ENCODE results near the gene GLYR1. TPM values are rescaled to one million over a fixed set of nuclear protein-coding genes. Genes with fewer than 3 reads are reported as not detected.

Gene GLYR1
- polyA plus RNA-seq, 2 of the 4 experiments (the other 2 are of a cell fraction): 37.1 to 55.1 TPM

DNA sequence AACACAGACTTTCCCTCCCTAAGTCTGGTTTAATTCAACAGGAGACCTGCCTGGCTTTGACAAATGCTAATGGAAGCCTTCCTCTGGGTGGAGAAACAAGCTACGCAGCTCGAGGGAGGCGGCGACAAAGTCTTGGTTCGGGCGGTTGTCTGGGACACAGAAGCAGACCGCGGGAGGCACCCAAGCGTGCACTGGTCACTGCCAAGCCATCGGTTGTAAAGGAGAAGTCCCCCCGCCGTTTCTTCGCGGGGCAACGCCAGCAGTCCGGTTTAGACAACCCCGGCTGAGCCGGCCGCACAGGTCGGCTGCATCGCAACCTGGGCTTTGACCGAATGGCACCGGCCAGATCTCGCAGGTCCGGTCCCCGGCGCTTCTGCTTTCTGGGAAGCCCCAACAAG is 586 bp downstream of the GLYR1 start:
- DNase-seq (ENCODE audit: low read depth in 1 of 2, low spot score in 1 of 2) (peak in 1 of 2 experiments; percentile 46), FAIRE-seq (no peak), ATAC-seq (peak in 1 of 2 experiments; percentile 63; a peak in 4 of 6 replicates)
- CTCF ChIA-PET: interaction anchor here (0.5 to 1.3 kb wide), 5 partner anchors 10 to 107 kb away, joined by 3 to 6 read pairs (median 4); no protein-coding TSS in a partner anchor
- TF ChIP-seq, protein P1, sequence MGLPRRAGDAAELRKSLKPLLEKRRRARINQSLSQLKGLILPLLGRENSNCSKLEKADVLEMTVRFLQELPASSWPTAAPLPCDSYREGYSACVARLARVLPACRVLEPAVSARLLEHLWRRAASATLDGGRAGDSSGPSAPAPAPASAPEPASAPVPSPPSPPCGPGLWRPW (IDR thresholded peaks at IDR 0.05): no peak
- peak; percentile 35; the same call in 1 of the 2 replicates for TF ChIP-seq POLR2A (IDR thresholded peaks at IDR 0.05; ENCODE audit: low read length)
- peaks cover 39% of the 10 kb centered on the region for H3K4me1 ChIP-seq
- H3K4me3 ChIP-seq: peak overlapping the region; percentile 87
- H3K27ac ChIP-seq: peak overlapping the region; percentile 85 to 96
- no peaks in the 10 kb centered on the region for H3K9me3 ChIP-seq
- WGBS (ENCODE audit: missing lambda C conversion rate): 1% methylated on average over 23 of the region's 27 CpGs
- peak overlapping the region; percentile 79 for H3K4me2 ChIP-seq
- POLR2A ChIA-PET: interaction anchor here (1.0 kb wide), 1 partner anchor 9 kb away, joined by 4 read pairs; no protein-coding TSS in a partner anchor

DNA sequence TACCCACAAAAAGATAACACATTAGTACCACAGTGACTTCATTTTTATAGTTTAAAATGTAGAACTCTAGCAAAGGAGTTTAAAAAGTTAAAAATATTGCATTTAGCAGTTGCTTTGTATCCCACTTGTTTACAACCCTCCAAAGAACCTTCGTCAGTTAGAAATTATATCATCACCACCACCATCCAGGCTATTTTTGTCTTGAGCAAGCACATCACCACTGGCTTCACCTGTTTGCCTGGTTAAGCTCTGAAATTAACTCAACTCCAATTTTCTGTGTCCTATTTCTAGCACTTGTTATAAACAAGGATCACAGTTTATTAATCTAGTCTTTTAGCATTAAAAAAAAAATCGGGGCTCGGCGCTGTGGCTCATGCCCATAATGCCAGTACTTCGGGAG is 6.1 kb downstream of the GLYR1 start:
- Histone ChIP-seq H3K4me1 (peaks cover 9% of the 10 kb centered on the region; the same call in 2 of the 3 replicates), H3K4me2 (no peak overlapping the region), H3K27ac (no peak overlapping the region), H3K4me3 (no peak overlapping the region), H3K9me3 (no peaks in the 10 kb centered on the region)
- ATAC-seq: no peak
- DNase-seq (ENCODE audit: low read depth in 1 of 2, low spot score in 1 of 2): no peak
- ChIA-PET CTCF (interaction anchor here (1.3 to 1.6 kb wide), 2 partner anchors 16 to 115 kb away, joined by 3 to 4 read pairs; no protein-coding TSS in a partner anchor), POLR2A (no interaction called here)
- WGBS (ENCODE audit: missing lambda C conversion rate): 75% methylated on average over 5 of the region's 5 CpGs
- no peak for FAIRE-seq
- TF ChIP-seq ZNF302 (CRISPR knock-in tag; IDR thresholded peaks at IDR 0.05): no peak
- TF ChIP-seq MAFK (IDR thresholded peaks at IDR 0.05; ENCODE audit: partially characterized antibody): no peak
- TF ChIP-seq ZC3H11A (IDR thresholded peaks at IDR 0.05): no peak
- no peak for TF ChIP-seq NPAS2 (CRISPR knock-in tag; IDR thresholded peaks at IDR 0.05; ENCODE audit: borderline replicate concordance)
- no peak for TF ChIP-seq HOXA7 (CRISPR knock-in tag; IDR thresholded peaks at IDR 0.05)
- TF ChIP-seq, protein P2, sequence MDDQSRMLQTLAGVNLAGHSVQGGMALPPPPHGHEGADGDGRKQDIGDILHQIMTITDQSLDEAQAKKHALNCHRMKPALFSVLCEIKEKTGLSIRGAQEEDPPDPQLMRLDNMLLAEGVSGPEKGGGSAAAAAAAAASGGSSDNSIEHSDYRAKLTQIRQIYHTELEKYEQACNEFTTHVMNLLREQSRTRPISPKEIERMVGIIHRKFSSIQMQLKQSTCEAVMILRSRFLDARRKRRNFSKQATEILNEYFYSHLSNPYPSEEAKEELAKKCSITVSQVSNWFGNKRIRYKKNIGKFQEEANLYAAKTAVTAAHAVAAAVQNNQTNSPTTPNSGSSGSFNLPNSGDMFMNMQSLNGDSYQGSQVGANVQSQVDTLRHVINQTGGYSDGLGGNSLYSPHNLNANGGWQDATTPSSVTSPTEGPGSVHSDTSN (IDR thresholded peaks at IDR 0.05): no peak
- TF ChIP-seq, protein P3, sequence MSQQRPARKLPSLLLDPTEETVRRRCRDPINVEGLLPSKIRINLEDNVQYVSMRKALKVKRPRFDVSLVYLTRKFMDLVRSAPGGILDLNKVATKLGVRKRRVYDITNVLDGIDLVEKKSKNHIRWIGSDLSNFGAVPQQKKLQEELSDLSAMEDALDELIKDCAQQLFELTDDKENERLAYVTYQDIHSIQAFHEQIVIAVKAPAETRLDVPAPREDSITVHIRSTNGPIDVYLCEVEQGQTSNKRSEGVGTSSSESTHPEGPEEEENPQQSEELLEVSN (IDR thresholded peaks at IDR 0.05; ENCODE audit: borderline replicate concordance, low read depth): no peak
- TF ChIP-seq CHD4 (IDR thresholded peaks at IDR 0.05; ENCODE audit: borderline replicate concordance): no peak
- TF ChIP-seq NFE2L2 (conservative IDR thresholded peaks at IDR 0.05; ENCODE audit: low read length): no peak
- TF ChIP-seq CHD2 (IDR thresholded peaks at IDR 0.05; ENCODE audit: low read length, partially characterized antibody): no peak
- TF ChIP-seq HEYL (CRISPR knock-in tag; IDR thresholded peaks at IDR 0.05): no peak
- TF ChIP-seq POLR2AphosphoS2 (conservative IDR thresholded peaks at IDR 0.05; ENCODE audit: low read length): no peak
- TF ChIP-seq, protein P1 (IDR thresholded peaks at IDR 0.05): no peak

DNA sequence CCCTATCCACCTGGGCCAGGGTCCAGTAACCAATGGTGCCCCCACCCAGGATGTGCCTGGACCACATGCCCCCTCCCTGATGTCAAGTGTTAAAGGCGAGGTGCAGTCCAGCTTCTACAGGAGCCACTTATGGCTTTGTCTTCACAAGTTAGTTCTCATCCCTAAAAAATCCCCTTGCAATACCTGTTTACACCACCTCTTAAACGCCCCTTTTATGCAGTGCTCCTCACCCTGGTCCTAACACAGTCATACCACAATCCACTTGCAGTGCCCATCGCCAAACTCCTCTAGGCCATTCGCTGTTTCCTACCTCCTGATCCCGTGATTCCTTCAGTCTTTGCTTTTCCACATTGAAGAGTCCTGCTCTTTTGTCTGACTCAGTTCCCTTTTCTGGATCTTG is 7.1 kb downstream of the GLYR1 start:
- CTCF ChIA-PET: no interaction called here
- ATAC-seq: peak; percentile 68 to 77; a peak in 5 of 6 replicates

More for the DNA sequence above, 7.1 kb downstream of the GLYR1 start:
- Histone ChIP-seq H3K27ac (no peak overlapping the region), H3K4me2 (no peak overlapping the region), H3K9me3 (no peaks in the 10 kb centered on the region), H3K4me1 (no peaks in the 10 kb centered on the region), H3K4me3 (no peak overlapping the region)
- TF ChIP-seq HDAC2 (IDR thresholded peaks at IDR 0.05) (no peak), SMC3 (IDR thresholded peaks at IDR 0.05) (no peak), JUNB (IDR thresholded peaks at IDR 0.05) (no peak), RFX5 (IDR thresholded peaks at IDR 0.05) (no peak), MYC (IDR thresholded peaks at IDR 0.05; ENCODE audit: borderline replicate concordance, low read length) (no peak), RARB (CRISPR knock-in tag; IDR thresholded peaks at IDR 0.05) (no peak), EHMT2 (IDR thresholded peaks at IDR 0.05; ENCODE audit: low read depth) (no peak), ZNF302 (CRISPR knock-in tag; IDR thresholded peaks at IDR 0.05) (no peak), RNF2 (IDR thresholded peaks at IDR 0.05; ENCODE audit: borderline replicate concordance, low read depth) (no peak)
- TF ChIP-seq, protein P4, sequence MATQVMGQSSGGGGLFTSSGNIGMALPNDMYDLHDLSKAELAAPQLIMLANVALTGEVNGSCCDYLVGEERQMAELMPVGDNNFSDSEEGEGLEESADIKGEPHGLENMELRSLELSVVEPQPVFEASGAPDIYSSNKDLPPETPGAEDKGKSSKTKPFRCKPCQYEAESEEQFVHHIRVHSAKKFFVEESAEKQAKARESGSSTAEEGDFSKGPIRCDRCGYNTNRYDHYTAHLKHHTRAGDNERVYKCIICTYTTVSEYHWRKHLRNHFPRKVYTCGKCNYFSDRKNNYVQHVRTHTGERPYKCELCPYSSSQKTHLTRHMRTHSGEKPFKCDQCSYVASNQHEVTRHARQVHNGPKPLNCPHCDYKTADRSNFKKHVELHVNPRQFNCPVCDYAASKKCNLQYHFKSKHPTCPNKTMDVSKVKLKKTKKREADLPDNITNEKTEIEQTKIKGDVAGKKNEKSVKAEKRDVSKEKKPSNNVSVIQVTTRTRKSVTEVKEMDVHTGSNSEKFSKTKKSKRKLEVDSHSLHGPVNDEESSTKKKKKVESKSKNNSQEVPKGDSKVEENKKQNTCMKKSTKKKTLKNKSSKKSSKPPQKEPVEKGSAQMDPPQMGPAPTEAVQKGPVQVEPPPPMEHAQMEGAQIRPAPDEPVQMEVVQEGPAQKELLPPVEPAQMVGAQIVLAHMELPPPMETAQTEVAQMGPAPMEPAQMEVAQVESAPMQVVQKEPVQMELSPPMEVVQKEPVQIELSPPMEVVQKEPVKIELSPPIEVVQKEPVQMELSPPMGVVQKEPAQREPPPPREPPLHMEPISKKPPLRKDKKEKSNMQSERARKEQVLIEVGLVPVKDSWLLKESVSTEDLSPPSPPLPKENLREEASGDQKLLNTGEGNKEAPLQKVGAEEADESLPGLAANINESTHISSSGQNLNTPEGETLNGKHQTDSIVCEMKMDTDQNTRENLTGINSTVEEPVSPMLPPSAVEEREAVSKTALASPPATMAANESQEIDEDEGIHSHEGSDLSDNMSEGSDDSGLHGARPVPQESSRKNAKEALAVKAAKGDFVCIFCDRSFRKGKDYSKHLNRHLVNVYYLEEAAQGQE (IDR thresholded peaks at IDR 0.05): no peak
- TF ChIP-seq, protein P2 (IDR thresholded peaks at IDR 0.05): no peak
- 90% methylated on average over 5 of the region's 5 CpGs for WGBS (ENCODE audit: missing lambda C conversion rate)
- DNase-seq (ENCODE audit: low read depth in 1 of 2, low spot score in 1 of 2): peak; percentile 10 to 16
- POLR2A ChIA-PET: no interaction called here
- no peak for FAIRE-seq

All from A549 (cell line).